ENCODE measurements around the gene C1orf105. TPM values are rescaled to one million over a fixed set of nuclear protein-coding genes. Genes with fewer than 3 reads are reported as not detected.

C1orf105 gene
- total RNA-seq, 2 donors from 2014 or later, result not detected

DNA sequence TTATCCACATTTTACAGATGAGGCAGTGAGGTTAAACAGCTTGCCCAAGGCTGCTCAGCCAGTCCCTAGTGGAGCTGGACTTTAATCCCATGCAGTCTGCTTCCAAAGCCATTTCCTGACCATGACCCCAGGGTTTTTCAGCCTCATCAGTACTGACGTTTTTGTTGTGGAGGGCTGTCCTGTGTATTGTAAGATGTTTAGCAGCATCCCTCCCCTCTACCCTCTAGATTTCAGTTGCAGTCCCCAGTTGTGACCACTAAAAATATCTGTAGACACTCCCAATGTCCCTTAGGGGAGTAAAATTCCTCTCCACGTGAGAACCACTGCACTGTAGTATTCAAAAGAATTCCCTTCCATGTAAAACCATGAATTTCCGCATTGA, 30.2 kb upstream of the C1orf105 start:
- TF ChIP-seq, protein P1, sequence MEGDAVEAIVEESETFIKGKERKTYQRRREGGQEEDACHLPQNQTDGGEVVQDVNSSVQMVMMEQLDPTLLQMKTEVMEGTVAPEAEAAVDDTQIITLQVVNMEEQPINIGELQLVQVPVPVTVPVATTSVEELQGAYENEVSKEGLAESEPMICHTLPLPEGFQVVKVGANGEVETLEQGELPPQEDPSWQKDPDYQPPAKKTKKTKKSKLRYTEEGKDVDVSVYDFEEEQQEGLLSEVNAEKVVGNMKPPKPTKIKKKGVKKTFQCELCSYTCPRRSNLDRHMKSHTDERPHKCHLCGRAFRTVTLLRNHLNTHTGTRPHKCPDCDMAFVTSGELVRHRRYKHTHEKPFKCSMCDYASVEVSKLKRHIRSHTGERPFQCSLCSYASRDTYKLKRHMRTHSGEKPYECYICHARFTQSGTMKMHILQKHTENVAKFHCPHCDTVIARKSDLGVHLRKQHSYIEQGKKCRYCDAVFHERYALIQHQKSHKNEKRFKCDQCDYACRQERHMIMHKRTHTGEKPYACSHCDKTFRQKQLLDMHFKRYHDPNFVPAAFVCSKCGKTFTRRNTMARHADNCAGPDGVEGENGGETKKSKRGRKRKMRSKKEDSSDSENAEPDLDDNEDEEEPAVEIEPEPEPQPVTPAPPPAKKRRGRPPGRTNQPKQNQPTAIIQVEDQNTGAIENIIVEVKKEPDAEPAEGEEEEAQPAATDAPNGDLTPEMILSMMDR (IDR thresholded peaks at IDR 0.05), result no peak
- DNase-seq (ENCODE audit: low spot score), result no peak
- Histone ChIP-seq H3K27ac (peak overlapping the region; percentile 58 to 71), H3K36me3 (no peaks in the 10 kb centered on the region), H3K9me3 (no peaks in the 10 kb centered on the region), H3K4me1 (ENCODE audit: control insufficient read depth in 1 of 2, low read depth in 2 of 2) (peaks cover 15 to 47% of the 10 kb centered on the region in 2 donors), H3K27me3 (replicated peaks; ENCODE audit: insufficient read depth) (no peaks in the 10 kb centered on the region), H3K4me3 (peak overlapping the region; percentile 61)
- no peak for ATAC-seq (ENCODE audit: insufficient number of reproducible peaks, low FRiP score, low read depth)

DNA sequence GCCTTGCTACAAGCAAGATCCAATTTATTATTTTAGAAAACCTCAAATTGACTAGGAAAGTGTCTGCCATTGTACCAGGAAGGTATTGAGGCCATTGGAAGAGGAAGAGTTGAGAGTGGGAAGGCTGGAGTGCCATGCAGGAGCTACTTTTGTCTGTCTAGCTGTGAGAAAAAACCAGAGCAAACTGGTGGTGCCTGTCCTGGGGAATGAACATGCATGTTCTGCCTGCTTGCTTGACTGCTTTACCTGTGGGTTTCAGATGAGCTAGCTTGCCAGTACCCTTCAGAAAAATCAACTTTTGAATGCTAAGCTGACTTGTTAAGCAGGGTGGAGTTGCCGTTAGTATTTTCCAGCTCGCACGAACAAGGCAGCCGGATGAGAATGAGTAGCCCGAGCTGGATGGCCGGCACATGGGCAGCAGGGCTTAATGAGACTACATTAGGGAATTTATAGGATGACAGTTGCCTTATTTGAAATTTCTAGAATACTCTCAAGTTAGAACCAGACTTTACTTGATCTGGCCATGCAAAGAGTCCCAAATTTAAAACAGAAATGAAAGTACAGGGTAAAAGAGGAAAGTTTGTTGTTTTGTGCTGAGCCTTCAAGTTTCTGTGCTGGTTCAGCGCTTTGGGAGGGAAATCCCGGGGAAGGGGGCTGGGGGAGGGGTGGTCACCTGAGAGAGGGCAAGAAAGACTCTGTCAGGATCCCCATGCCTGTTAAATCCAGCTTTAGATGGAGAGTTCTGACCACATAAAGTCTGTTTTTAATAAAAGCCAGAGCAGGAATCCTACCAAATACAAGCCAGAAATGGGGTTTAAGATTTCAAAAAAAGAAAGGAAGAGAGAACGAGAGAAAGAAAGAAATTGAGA, 29.6 kb upstream of the C1orf105 start:
- peaks cover 15 to 47% of the 10 kb centered on the region in 2 donors for H3K4me1 ChIP-seq (ENCODE audit: control insufficient read depth in 1 of 2, low read depth in 2 of 2)
- peak overlapping the region; percentile 61 for H3K4me3 ChIP-seq
- TF ChIP-seq, protein P1 (IDR thresholded peaks at IDR 0.05), result no peak
- DNase-seq (ENCODE audit: low spot score), result no peak
- peak overlapping the region; percentile 58 to 71 for H3K27ac ChIP-seq
- ATAC-seq (ENCODE audit: insufficient number of reproducible peaks, low FRiP score, low read depth), result no peak
- H3K27me3 ChIP-seq (replicated peaks; ENCODE audit: insufficient read depth), result no peaks in the 10 kb centered on the region
- no peaks in the 10 kb centered on the region for H3K9me3 ChIP-seq
- H3K36me3 ChIP-seq, result no peaks in the 10 kb centered on the region

DNA sequence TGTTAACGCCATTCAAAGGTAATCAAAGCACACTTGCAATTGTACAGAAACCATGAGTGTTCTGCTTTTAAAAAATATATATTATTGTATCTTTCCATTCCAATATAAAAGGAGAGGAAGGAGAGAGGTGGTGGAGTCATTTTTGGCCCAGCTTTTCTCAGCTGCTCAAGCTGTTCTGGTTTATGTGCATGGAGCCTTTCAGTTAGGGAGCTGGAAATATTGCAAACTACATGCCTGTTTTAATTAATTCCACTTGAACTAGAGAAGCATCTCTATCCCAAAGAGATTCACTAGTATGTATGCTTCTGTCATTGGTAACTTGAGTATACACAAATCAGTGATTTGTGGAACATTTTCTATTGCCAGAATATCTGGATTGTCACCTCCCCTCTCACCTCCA, 28.5 kb upstream of the C1orf105 start:
- no peak for DNase-seq (ENCODE audit: low spot score)
- no peak for ATAC-seq (ENCODE audit: insufficient number of reproducible peaks, low FRiP score, low read depth)
- peaks cover 20 to 54% of the 10 kb centered on the region in 2 donors for H3K4me1 ChIP-seq (ENCODE audit: control insufficient read depth in 1 of 2, low read depth in 2 of 2)
- no peaks in the 10 kb centered on the region for H3K27me3 ChIP-seq (replicated peaks; ENCODE audit: insufficient read depth)
- no peaks in the 10 kb centered on the region for H3K36me3 ChIP-seq
- no peak overlapping the region for H3K4me3 ChIP-seq
- H3K9me3 ChIP-seq, result no peaks in the 10 kb centered on the region
- peak overlapping the region; percentile 58 to 71 for H3K27ac ChIP-seq
- TF ChIP-seq, protein P1 (IDR thresholded peaks at IDR 0.05), result no peak

DNA sequence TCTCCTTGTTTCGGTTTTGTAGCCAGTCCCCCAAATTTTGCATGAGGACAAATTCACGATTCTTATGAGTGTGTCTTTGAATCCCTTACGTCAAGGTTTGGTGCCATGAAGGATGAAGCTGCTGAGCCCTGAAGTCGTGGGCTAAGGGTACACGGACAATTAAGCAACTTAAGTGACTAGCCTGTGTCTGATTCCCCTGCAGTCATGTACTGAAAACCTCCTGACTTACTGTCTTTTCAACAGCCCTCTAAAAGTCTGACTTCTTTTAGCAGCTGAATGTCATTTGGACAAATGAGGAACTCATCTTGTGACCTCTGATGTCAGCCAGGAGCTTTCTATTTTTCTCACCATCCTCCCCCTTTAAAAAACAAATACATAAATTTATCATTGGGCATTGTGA, 27.1 kb upstream of the C1orf105 start:
- H3K27me3 ChIP-seq (replicated peaks; ENCODE audit: insufficient read depth), result no peaks in the 10 kb centered on the region
- peaks cover 28 to 67% of the 10 kb centered on the region in 2 donors for H3K4me1 ChIP-seq (ENCODE audit: control insufficient read depth in 1 of 2, low read depth in 2 of 2)
- TF ChIP-seq, protein P1 (IDR thresholded peaks at IDR 0.05), result no peak
- DNase-seq (ENCODE audit: low spot score) (no peak), ATAC-seq (ENCODE audit: insufficient number of reproducible peaks, low FRiP score, low read depth) (no peak)
- H3K27ac ChIP-seq, result peak overlapping the region; percentile 4 to 69
- no peaks in the 10 kb centered on the region for H3K36me3 ChIP-seq
- no peak overlapping the region for H3K4me3 ChIP-seq
- H3K9me3 ChIP-seq, result no peaks in the 10 kb centered on the region

DNA sequence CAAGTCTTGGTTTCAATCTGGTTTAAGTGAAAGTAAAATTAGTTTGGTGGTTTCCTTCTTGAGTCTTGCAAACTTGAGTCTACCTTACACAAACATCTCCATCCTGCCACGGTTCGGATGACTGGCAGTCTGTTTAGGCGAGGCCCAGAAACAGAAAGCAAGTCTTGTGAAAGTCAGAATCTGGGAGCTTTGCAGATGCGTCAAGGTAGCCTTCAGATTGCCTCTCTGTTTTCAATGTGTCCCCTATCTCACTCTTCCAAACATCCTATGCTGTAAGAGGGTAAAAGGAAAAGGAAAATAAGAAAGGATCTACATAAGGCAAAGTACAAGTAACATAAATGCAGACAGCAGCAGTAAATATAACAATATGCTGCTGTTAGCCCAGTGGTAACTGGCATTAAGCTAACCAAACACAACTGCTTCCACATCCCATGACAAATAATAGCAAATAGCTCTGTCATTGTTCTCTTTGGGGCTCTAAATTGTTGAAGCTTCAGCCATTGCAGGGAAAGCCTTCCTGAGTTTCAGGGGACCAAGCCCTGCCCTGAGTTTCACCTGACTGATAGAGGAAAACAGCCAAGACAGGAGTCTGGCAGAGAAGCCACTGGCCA, 26.2 kb upstream of the C1orf105 start:
- peak overlapping the region; percentile 46 to 69 for H3K27ac ChIP-seq
- no peaks in the 10 kb centered on the region for H3K9me3 ChIP-seq
- H3K4me3 ChIP-seq, result peak overlapping the region; percentile 57
- H3K36me3 ChIP-seq, result no peaks in the 10 kb centered on the region
- DNase-seq (ENCODE audit: low spot score), result no peak
- no peaks in the 10 kb centered on the region for H3K27me3 ChIP-seq (replicated peaks; ENCODE audit: insufficient read depth)
- H3K4me1 ChIP-seq (ENCODE audit: control insufficient read depth in 1 of 2, low read depth in 2 of 2), result peaks cover 28 to 76% of the 10 kb centered on the region in 2 donors
- TF ChIP-seq, protein P1 (IDR thresholded peaks at IDR 0.05), result no peak
- no peak for ATAC-seq (ENCODE audit: insufficient number of reproducible peaks, low FRiP score, low read depth)

Data from thoracic aorta (tissue), 2 donors.